Keratinocyte (primary cell): ENCODE measurements around the gene TCF20. TPM values are rescaled to one million over a fixed set of nuclear protein-coding genes. Genes with fewer than 3 reads are reported as not detected.

Experiments used
- DNase-seq: peaks from one replicate; pipeline ENCODE4 v3.0.0-alpha.2; 2011; ENCODE audit warnings: low read depth, missing footprints, low spot score
- FAIRE-seq: peaks from 2 replicates; lab custom pipeline; 2011; peaks lifted over from hg19 to GRCh38; lab: Jason Lieb, UNC
- H2AFZ ChIP-seq: 2 replicates; pipeline ENCODE4 v1.6.0; 2012; ENCODE audit warnings: low read length, control low read depth, inconsistent platforms; ENCODE audit not compliant: control insufficient read depth
- H3K27ac ChIP-seq: 2 replicates; pipeline ENCODE4 v1.5.1; 2011; ENCODE audit warnings: low read length; ENCODE audit not compliant: control insufficient read depth, insufficient read depth
- H3K27me3 ChIP-seq: 3 replicates; pipeline ENCODE4 v1.6.0; 2011; ENCODE audit warnings: low read length; ENCODE audit not compliant: control insufficient read depth, insufficient read depth; ENCODE audit errors: extremely low read depth
- H3K36me3 ChIP-seq, 2 experiments: 2 replicates in 1 of 2; 3 replicates in 1 of 2; pipeline ENCODE4 v1.5.1; 2011; ENCODE audit warnings: low read length in 2 of 2, mild to moderate bottlenecking in 1 of 2; ENCODE audit not compliant: control insufficient read depth in 2 of 2, insufficient read depth in 2 of 2; ENCODE audit errors: extremely low read depth in 1 of 2
- H3K4me1 ChIP-seq: 3 replicates; pipeline ENCODE4 v1.5.1; 2011; ENCODE audit warnings: low read length; ENCODE audit not compliant: control insufficient read depth, insufficient read depth; ENCODE audit errors: extremely low read depth
- H3K4me2 ChIP-seq: 3 replicates; pipeline ENCODE4 v1.6.0; 2011; ENCODE audit warnings: low read depth, low read length; ENCODE audit not compliant: control insufficient read depth, insufficient read depth; ENCODE audit errors: extremely low read depth
- H3K4me3 ChIP-seq, 3 experiments: fragments of 200-600 bp in 1 of 3; sonication (generic) in 1 of 3; 2 replicates in 2 of 3; 3 replicates in 1 of 3; pipeline ENCODE4 v1.5.1; 2011 to 2016; ENCODE audit warnings: low read length in 3 of 3, mild to moderate bottlenecking in 3 of 3, control low read depth in 2 of 3, inconsistent platforms in 1 of 3, low read depth in 1 of 3, mixed read lengths in 1 of 3, mixed run types in 1 of 3, moderate library complexity in 1 of 3; ENCODE audit not compliant: control insufficient read depth in 2 of 3, insufficient read depth in 2 of 3; ENCODE audit errors: extremely low read depth in 1 of 3
- H3K79me2 ChIP-seq: 2 replicates; pipeline ENCODE4 v1.6.0; 2012; ENCODE audit warnings: low read length; ENCODE audit not compliant: control insufficient read depth, insufficient read depth
- H3K9ac ChIP-seq: 3 replicates; pipeline ENCODE4 v1.6.0; 2011; ENCODE audit warnings: low read length; ENCODE audit not compliant: control insufficient read depth, insufficient read depth; ENCODE audit errors: extremely low read depth
- H3K9me1 ChIP-seq: 3 replicates; pipeline ENCODE4 v1.6.0; 2011; ENCODE audit warnings: low read length; ENCODE audit not compliant: control insufficient read depth, insufficient read depth; ENCODE audit errors: extremely low read depth
- H3K9me3 ChIP-seq: 2 replicates; pipeline ENCODE4 v1.5.1; 2012; ENCODE audit warnings: low read depth, low read length; ENCODE audit not compliant: control insufficient read depth
- H4K20me1 ChIP-seq: 3 replicates; pipeline ENCODE4 v1.6.0; 2011; ENCODE audit warnings: low read length; ENCODE audit not compliant: control insufficient read depth, insufficient read depth; ENCODE audit errors: extremely low read depth
- EZH2 ChIP-seq: IDR thresholded peaks from one replicate; pipeline ENCODE4 v1.6.1; 2012; ENCODE audit warnings: inconsistent platforms, mild to moderate bottlenecking, low read length, moderate library complexity
- dilution Hi-C: fragments of 300-500 bp; cut with MboI; formaldehyde crosslinking; loops from one replicate; pipeline ENCODE4 v1.7.0; 2020; ENCODE audit warnings: low sequenced_read_pairs; ENCODE audit not compliant: extremely low pct_ligation_motif_present
- polyA plus RNA-seq, 5 experiments: library from polyadenylated mRNA; depleted of rRNA in 3 of 5; stranded (reverse) in 3 of 5; stranded (forward) in 1 of 5; unstranded in 1 of 5; fragments of >200 nt; gene quantifications; 1 replicate in 1 of 5; 2 replicates in 3 of 5; 3 replicates in 1 of 5; pipeline versions ENCODE4 v1.2.1 to v1.2.3, GENCODE V29; 2011 to 2012; ENCODE audit warnings: missing spikeins in 2 of 5, low read depth in 1 of 5, low replicate concordance in 1 of 5
- TF ChIP-seq, protein P1 (sequence below), 3 experiments: IDR thresholded peaks in 1 of 3; conservative IDR thresholded peaks in 1 of 3; optimal IDR thresholded peaks in 1 of 3; 2 replicates in 2 of 3; 3 replicates in 1 of 3; pipeline versions ENCODE3 to v1.5.1; 2011; ENCODE audit warnings: low read length in 3 of 3, mild to moderate bottlenecking in 3 of 3, moderate library complexity in 2 of 3, control low read depth in 1 of 3, inconsistent platforms in 1 of 3; ENCODE audit not compliant: insufficient read depth in 2 of 3; ENCODE audit errors: extremely low read depth in 1 of 3

TCF20 gene
- polyA plus RNA-seq, 1 donor (not counting 4 experiments of a cell fraction or from before 2014, with no cell fraction given): 23.9 TPM

DNA sequence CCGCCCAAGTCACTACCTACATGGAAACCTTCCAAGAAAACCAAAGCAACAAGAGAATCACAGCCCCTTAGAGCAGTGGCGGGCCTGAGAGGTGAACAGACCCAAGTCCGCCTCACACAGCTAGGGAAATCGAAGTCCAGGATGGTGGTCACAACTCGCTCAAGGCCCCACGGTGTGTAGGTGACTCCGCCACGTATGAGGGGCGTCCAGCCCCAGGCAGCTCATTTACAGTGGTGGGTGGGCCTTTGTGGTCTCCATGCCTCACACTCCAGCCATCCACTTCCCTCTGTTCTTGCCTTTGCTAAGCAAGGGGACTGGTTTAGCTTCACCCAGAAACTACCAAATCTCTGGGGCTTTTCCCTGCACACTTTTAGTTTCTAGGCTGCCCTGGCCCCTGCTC lies 9.7 kb upstream of the TCF20 start:
- Histone ChIP-seq H3K27ac (no peak overlapping the region), H3K4me1 (peaks cover 10% of the 10 kb centered on the region), H3K4me3 (no peak overlapping the region), H4K20me1 (no peaks in the 10 kb centered on the region), H3K9me1 (no peaks in the 10 kb centered on the region), H2AFZ (no peak overlapping the region), H3K27me3 (peaks cover 19% of the 10 kb centered on the region), H3K36me3 (no peaks in the 10 kb centered on the region), H3K9ac (no peak overlapping the region), H3K9me3 (no peaks in the 10 kb centered on the region), H3K4me2 (no peak overlapping the region), H3K79me2 (no peaks in the 10 kb centered on the region)
- FAIRE-seq (no peak), DNase-seq (no peak)
- dilution Hi-C loops: no loop called here
- no peak for TF ChIP-seq EZH2
- TF ChIP-seq, protein P1, sequence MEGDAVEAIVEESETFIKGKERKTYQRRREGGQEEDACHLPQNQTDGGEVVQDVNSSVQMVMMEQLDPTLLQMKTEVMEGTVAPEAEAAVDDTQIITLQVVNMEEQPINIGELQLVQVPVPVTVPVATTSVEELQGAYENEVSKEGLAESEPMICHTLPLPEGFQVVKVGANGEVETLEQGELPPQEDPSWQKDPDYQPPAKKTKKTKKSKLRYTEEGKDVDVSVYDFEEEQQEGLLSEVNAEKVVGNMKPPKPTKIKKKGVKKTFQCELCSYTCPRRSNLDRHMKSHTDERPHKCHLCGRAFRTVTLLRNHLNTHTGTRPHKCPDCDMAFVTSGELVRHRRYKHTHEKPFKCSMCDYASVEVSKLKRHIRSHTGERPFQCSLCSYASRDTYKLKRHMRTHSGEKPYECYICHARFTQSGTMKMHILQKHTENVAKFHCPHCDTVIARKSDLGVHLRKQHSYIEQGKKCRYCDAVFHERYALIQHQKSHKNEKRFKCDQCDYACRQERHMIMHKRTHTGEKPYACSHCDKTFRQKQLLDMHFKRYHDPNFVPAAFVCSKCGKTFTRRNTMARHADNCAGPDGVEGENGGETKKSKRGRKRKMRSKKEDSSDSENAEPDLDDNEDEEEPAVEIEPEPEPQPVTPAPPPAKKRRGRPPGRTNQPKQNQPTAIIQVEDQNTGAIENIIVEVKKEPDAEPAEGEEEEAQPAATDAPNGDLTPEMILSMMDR (optimal IDR thresholded peaks at IDR 0.05 in 1 of 3, IDR thresholded peaks at IDR 0.05 in 1 of 3, conservative IDR thresholded peaks at IDR 0.05 in 1 of 3; ENCODE audit: extremely low read depth in 1 of 3, insufficient read depth in 2 of 3, low read length in 3 of 3): no peak

DNA sequence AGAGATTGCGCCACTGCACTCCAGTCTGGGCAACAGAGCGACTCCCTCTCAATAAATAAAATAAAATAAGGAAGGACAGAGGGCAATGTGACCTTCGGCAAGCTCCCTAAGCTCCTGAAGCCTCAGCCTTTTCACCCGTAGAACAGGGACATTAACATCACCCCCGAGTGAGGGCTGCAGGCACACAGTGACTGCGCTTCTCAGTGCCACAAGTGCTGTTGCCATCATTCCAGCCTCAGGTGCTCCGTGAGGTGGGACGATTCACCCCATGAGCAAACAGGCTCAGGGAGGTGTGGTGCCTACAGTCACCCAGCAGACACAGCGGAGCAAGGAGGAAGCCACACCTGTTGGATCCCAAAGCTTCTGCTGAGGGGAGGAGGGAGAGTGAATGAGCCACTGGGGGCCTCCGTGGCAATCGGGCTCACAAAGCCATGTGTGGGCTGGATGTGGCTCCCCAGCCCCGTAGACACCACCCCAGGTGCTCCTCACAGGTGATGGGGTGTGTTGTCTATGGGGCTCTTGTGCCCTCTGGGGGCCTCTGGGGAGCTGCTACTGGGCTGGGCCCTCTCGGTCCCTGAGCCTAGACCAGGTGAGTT lies 9.1 kb upstream of the TCF20 start:
- no peak overlapping the region for H3K4me2 ChIP-seq
- no peaks in the 10 kb centered on the region for H3K9me1 ChIP-seq
- DNase-seq (no peak), FAIRE-seq (no peak)
- peaks cover 18% of the 10 kb centered on the region for H3K27me3 ChIP-seq
- H4K20me1 ChIP-seq: no peaks in the 10 kb centered on the region
- no peak overlapping the region for H3K9ac ChIP-seq
- dilution Hi-C loops: no loop called here
- no peak overlapping the region for H2AFZ ChIP-seq
- peaks cover 13% of the 10 kb centered on the region for H3K4me1 ChIP-seq
- no peaks in the 10 kb centered on the region for H3K36me3 ChIP-seq
- TF ChIP-seq, protein P1 (optimal IDR thresholded peaks at IDR 0.05 in 1 of 3, IDR thresholded peaks at IDR 0.05 in 1 of 3, conservative IDR thresholded peaks at IDR 0.05 in 1 of 3; ENCODE audit: extremely low read depth in 1 of 3, insufficient read depth in 2 of 3, low read length in 3 of 3): no peak
- no peak for TF ChIP-seq EZH2
- no peaks in the 10 kb centered on the region for H3K9me3 ChIP-seq
- no peak overlapping the region for H3K4me3 ChIP-seq
- no peak overlapping the region for H3K27ac ChIP-seq
- H3K79me2 ChIP-seq: no peaks in the 10 kb centered on the region
